Measurements from ENCODE around the gene RNF38. TPM values are rescaled to one million over a fixed set of nuclear protein-coding genes. Genes with fewer than 3 reads are reported as not detected.
"Not testable (repeated sequence)": the region's sequence is repeated elsewhere in the genome, so short reads cannot be mapped to it uniquely, and the experiment has no call there.

RNF38 gene
- 10 to 100 TPM; 14.5 to 18.8 (median 17.5) TPM for total RNA-seq (2021; fragmentation: NEBNext Ultra II Directional; extraction: Animal tissue kit (Norgen Biotek cat#: 25700))
- long read RNA-seq, result 0 reads

GRCh38 chr9:36399980-36400331 is at the start of gene RNF38:
RNF38 (minus strand) TSS chr9:36400269; CDS start chr9:36400108, 161 bp downstream.
- no peak for DNase-seq
- H3K4me1 Mint-ChIP-seq (ENCODE audit: low read depth), result peaks cover 45% of the 10 kb centered on the region
- TF ChIP-seq CTCF (IDR thresholded peaks at IDR 0.05), result no peak
- peak within 1 kb of the TSS; percentile 97 for H3K4me3 Mint-ChIP-seq
- H3K27me3 Mint-ChIP-seq (ENCODE audit: insufficient read depth), result peaks cover 4% of the 10 kb centered on the region
- H3K36me3 Mint-ChIP-seq (ENCODE audit: low read depth), result peaks cover 5% of the 10 kb centered on the region; the same call in 1 of the 2 replicates
- no peaks in the 10 kb centered on the region for H3K9me3 Mint-ChIP-seq
- peak within 1 kb of the TSS; percentile 90 for H3K27ac Mint-ChIP-seq

GRCh38 chr9:36448555-36448954 is 48.5 kb upstream of the RNF38 start:
- H3K4me3 Mint-ChIP-seq; H3K36me3 Mint-ChIP-seq (ENCODE audit: low read depth); H3K27ac Mint-ChIP-seq; H3K27me3 Mint-ChIP-seq (ENCODE audit: insufficient read depth); DNase-seq; H3K4me1 Mint-ChIP-seq (ENCODE audit: low read depth); H3K9me3 Mint-ChIP-seq: not testable (repeated sequence)

GRCh38 chr9:36448017-36448416 is 47.9 kb upstream of the RNF38 start:
- no peak for TF ChIP-seq CTCF (IDR thresholded peaks at IDR 0.05)
- Mint-ChIP-seq H3K9me3 (no peaks in the 10 kb centered on the region), H3K4me3 (no peak overlapping the region), H3K27ac (no peak overlapping the region), H3K4me1 (ENCODE audit: low read depth) (peaks cover 13% of the 10 kb centered on the region), H3K27me3 (ENCODE audit: insufficient read depth) (peaks cover 2% of the 10 kb centered on the region), H3K36me3 (ENCODE audit: low read depth) (no peaks in the 10 kb centered on the region)
- no peak for DNase-seq

DNA sequence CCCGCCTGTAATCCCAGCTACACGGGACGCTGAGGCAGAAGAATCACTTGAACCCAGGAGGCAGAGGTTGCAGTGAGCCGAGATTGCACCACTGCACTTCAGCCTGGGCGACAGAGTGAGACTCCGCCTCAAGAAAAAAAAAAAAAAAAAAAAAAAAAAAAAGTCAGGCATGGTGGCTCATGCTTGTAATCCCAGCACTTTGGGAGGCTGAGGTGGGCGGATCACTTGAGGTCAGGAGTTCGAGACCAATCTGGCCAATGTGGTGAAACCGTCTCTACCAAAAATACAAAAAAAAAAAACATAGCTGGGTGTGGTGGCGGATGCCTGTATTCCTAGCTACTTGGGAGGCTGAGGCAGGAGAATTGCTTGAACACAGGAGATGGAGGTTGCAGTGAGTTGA is 46.6 kb upstream of the RNF38 start:
- H3K4me3 Mint-ChIP-seq; H3K27me3 Mint-ChIP-seq (ENCODE audit: insufficient read depth); H3K36me3 Mint-ChIP-seq (ENCODE audit: low read depth); H3K27ac Mint-ChIP-seq; DNase-seq; H3K9me3 Mint-ChIP-seq: not testable (repeated sequence)
- peaks cover 22% of the 10 kb centered on the region for H3K4me1 Mint-ChIP-seq (ENCODE audit: low read depth)

DNA sequence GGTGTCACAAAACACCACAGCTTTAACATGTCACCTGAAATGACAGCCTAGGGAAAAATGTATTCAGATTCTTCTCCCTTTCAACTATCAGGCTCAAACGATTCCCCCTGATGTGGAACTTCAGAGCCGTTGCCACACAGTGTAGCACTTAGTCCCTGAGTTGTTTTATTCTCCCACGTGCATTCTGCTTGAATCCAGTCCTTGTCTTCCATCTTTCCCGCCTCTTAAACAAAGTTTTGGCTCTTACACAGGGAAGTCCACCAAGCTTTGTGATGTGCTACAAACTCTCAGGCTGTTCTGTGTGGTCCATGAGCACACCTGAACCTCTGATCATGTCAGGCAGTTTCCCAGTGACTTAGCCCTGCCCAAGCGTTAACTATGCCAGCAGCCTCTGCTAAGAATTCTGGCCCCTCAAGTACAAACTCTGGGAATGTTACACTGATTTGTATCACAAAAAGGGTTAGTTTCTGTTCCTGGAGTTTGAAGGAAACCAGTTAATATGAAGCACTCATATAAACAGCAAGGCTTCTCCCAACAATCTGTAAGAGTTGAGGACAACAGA is 45.8 kb upstream of the RNF38 start:
- TF ChIP-seq CTCF (IDR thresholded peaks at IDR 0.05), result no peak
- no peak overlapping the region for H3K27ac Mint-ChIP-seq
- no peak for DNase-seq
- no peak overlapping the region for H3K4me3 Mint-ChIP-seq
- peaks cover 23% of the 10 kb centered on the region for H3K4me1 Mint-ChIP-seq (ENCODE audit: low read depth)
- no peaks in the 10 kb centered on the region for H3K9me3 Mint-ChIP-seq
- H3K36me3 Mint-ChIP-seq (ENCODE audit: low read depth), result no peaks in the 10 kb centered on the region
- no peaks in the 10 kb centered on the region; the same call in 1 of the 2 replicates for H3K27me3 Mint-ChIP-seq (ENCODE audit: insufficient read depth)

DNA sequence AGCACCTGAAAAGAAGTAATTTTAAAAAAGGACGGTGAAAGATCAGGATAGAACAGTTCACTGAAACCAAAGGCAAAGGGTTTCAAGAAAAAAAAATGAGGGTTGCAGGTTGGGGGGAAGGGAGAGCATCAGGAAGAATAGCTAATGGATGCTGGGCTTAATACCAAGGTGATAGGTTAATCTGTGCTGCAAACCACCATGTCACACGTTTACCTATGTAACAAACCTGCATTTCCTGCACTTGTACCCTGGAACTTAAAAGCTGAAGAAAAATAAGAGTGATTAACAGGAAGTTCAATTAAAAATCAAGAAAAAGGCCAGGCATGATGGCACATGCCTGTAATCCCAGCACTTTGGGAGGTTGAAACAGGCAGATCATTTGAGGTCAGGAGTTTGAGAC is 44.1 kb upstream of the RNF38 start:
- Mint-ChIP-seq H3K9me3 (no peaks in the 10 kb centered on the region), H3K36me3 (ENCODE audit: low read depth) (no peaks in the 10 kb centered on the region), H3K27ac (peak overlapping the region; percentile 27; the same call in 1 of the 2 replicates), H3K4me3 (no peak overlapping the region), H3K4me1 (ENCODE audit: low read depth) (peaks cover 23% of the 10 kb centered on the region), H3K27me3 (ENCODE audit: insufficient read depth) (no peaks in the 10 kb centered on the region)
- TF ChIP-seq CTCF (IDR thresholded peaks at IDR 0.05), result no peak
- DNase-seq, result no peak
